GM19372 (cell line): ENCODE data around the gene C3.
"Not testable (repeated sequence)": the region's sequence is repeated elsewhere in the genome, so short reads cannot be mapped to it uniquely, and the experiment has no call there.

Source experiments
- ATAC-seq: cut with Tn5 transposase; IDR thresholded peaks from one replicate; pipeline ENCODE4 v1.9.1; 2021; ENCODE audit warnings: mild to moderate bottlenecking, low read depth, moderate library complexity; ENCODE audit not compliant: unreplicated experiment

The C3 gene

DNA sequence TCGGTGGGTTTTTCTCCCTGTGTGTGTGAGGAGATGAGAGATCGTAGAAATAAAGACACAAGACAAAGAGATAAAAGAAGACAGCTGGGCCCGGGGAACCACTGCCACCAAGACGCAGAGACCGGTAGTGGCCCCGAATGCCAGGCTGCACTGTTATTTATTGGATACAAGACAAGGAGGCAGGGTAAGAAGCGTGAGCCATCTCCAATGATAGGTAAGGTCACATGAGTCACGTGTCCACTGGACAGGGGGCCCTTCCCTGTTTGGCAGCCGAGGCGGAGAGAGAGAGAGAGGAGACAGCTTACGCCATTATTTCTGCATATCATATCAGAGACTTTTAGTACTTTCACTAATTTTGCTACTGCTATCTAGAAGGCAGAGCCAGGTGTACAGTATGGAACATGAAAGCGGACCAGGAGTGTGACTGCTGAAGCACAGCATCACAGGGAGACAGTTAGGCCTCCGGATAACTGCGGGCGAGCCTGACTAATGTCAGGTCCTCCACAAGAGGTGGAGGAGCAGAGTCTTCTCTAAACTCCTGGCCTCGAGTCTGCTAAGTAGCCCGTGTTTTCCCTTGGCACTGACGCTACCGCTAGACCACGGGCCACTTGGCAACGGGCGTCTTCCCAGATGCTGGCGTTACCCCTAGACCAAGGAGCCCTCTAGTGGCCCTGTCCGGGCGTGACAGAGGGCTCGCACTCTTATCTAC is 87.5 kb downstream of the C3 start:
- not testable (repeated sequence) for ATAC-seq

DNA sequence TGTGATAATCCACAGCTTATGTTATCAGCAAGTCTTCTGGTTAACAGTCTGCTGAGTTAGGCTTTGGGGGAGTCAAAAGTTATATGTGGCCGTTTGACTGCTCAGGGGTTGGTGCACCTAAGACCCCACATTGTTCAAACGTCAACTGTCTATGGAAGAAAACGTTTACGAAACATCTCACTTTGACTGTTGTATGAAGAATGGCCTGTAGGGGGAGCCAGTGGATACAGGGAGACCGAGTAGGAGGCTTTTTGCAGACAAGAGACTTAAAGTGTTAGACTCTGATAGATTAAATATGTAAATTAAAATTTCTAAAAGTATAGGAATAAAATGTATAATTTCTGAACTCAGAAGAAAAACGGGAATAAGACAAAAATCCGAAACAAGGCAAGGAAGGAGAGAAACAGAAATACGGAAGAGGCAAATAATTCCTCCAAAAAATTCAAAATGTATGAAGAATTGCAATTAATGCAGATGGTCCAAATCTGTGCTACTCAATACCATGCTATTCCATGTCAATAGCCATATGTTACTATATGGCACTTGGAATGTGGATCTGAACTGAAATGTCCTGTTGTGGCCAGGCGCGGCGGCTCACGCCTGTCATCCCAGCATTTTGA is 88.3 kb downstream of the C3 start:
- ATAC-seq: no peak
